ENCODE measurements around the gene KIT.

DNA sequence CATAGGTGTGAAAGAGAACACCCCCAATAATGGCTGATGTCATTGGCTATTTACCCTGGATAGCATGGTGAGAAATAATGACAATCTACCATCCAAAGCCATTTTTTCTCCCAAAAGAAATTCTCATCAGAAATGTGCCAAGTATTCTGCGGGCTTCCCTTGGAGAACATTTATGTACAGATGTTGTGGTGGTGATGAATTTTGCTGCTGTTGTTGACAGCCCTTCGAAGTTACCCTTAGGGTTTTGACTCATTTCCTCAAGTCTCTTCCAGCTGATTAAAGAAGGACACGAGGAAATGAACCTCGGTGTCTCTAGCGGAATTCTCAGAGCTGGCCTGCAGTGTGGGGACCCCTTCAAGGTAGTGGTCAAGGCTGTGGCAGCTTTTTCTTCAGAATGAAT lies 3.4 kb downstream of the KIT start:
- TF ChIP-seq, protein P1, sequence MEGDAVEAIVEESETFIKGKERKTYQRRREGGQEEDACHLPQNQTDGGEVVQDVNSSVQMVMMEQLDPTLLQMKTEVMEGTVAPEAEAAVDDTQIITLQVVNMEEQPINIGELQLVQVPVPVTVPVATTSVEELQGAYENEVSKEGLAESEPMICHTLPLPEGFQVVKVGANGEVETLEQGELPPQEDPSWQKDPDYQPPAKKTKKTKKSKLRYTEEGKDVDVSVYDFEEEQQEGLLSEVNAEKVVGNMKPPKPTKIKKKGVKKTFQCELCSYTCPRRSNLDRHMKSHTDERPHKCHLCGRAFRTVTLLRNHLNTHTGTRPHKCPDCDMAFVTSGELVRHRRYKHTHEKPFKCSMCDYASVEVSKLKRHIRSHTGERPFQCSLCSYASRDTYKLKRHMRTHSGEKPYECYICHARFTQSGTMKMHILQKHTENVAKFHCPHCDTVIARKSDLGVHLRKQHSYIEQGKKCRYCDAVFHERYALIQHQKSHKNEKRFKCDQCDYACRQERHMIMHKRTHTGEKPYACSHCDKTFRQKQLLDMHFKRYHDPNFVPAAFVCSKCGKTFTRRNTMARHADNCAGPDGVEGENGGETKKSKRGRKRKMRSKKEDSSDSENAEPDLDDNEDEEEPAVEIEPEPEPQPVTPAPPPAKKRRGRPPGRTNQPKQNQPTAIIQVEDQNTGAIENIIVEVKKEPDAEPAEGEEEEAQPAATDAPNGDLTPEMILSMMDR (IDR thresholded peaks at IDR 0.05): no peak
- TF ChIP-seq POLR2AphosphoS5 (IDR thresholded peaks at IDR 0.05): no peak
